Glomerular visceral epithelial cell (primary cell): Measurements from ENCODE around the gene PHACTR1.
"Not testable (repeated sequence)": the region's sequence is repeated elsewhere in the genome, so short reads cannot be mapped to it uniquely, and the experiment has no call there.

Experiments used
- DNase-seq: peaks from one replicate; pipeline ENCODE4 v3.0.0-alpha.2; 2016; ENCODE audit errors: extremely low spot score

Gene PHACTR1

DNA sequence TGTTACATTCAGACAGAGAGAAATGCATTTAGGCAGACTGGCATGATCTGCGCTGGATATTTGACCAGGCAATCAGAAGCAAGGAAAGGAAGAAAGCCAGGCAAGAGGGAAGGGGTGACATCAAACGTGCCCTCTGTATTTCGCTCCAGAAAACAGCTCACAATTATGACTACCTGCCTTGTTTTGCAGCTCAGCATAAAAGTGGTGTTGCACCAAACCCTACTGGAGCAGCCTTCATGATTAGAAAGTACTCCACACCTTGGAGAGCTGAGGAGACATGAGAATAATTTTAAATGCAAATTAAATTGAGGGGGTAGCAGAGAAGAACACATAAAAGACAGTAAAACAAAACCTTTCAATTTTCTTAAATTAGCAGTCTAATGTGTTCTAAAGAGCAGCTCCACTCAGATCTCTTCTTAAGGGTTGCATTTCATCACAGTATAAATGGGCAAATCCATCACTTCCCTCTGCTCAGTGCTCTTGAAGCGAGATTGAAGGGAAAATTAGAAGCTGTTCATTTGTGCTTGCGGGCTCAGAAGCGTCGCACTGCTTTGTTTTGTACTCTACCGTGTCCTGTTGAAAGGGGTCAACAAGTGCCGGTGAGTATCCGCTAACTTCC lies at the start of gene PHACTR1:
PHACTR1 (plus strand) TSS at position 470 of the 619 bp plus-strand sequence.
- no peak for DNase-seq

DNA sequence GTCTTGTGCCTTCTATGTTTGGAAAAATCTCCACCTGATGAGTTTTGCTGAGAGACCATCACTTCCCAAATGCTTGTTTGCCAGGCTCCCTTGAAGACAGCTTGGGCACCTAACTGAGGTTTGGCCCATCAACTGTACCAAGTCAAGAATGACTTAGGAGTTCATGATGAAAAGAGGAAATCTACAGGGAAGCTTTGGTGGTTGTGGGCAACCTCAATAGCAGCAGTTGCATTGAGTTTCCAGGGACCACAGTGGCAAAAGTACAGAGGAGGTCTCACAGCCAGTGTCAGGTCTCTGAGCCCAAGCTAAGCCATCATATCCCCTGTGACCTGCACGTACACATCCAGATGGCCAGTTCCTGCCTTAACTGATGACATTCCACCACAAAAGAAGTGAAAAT lies 49.7 kb upstream of the PHACTR1 start:
- DNase-seq: no peak

DNA sequence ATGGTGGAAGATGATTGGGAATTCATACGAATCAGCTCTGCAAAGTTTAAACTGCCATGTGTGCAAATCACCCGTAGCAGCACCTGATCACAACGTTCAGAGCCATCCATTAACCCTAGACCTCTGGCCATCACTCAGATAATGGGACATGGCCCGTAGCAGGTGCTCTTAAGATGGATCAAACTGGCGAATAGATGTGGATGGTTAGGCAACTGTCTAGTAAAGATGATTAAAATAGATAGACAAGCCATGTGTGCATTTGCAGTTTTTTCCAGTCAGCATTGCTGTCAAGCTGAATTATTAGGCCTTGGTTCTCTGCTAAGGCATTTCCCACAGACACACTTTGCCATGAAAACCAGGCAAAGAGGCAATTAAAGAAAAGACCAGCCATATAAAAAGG lies 40.6 kb upstream of the PHACTR1 start:
- DNase-seq: no peak

DNA sequence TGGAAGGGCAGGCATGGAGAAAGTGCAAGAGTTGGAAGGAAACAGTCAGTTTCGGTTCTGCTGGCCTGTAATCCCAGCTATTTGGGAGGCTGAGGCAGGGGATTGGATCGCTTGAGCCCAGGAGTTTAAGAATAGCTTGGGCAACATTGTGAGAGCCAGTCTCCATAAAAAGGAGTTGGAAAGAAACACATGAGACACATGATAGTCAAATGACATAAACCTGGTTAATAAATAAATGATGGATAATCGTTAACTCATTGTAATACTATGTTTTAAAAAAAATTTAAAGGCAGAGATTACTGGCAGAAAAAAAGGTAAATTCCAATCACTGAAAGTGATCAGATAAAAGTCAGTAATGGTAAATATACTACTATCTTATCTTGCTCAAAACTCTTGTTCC lies 37.2 kb upstream of the PHACTR1 start:
- peak; percentile 1 for DNase-seq

DNA sequence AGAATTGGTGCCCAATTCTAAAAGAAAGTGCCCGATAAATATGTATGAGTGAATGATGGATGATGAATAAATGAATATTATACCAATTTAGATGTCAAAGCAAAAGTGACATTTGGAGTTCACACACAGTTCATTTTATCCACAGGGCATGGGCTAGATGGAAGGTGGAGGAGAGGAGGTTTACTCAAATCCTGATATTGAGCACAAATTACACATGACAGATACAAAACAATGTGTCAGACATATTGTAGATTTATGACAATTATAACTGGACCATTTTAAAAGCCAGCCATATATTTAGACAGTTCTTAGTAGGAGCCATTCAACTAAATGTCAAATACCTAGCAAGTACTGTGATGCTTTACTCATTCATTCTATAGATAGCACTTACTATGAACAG lies 23.4 kb upstream of the PHACTR1 start:
- DNase-seq: no peak

DNA sequence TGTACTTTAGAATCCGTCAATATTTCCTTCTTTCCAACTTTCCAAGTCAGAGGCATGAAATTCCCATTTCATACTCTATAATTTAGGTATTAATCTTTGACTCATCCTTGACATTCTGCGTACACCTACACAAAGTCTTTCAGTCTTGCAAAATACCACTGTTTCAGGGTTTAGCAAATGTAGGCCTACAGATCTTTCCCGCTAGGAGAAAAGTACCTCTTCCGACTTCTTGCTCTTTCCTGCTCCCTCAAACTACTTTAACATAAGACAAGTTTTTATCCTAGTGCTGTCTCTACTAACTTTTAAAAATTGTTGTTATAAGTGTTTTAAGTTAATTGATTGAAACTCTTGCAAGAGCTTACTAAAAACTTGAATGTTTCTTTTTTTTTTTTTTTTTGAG lies 18.3 kb upstream of the PHACTR1 start:
- no peak for DNase-seq

DNA sequence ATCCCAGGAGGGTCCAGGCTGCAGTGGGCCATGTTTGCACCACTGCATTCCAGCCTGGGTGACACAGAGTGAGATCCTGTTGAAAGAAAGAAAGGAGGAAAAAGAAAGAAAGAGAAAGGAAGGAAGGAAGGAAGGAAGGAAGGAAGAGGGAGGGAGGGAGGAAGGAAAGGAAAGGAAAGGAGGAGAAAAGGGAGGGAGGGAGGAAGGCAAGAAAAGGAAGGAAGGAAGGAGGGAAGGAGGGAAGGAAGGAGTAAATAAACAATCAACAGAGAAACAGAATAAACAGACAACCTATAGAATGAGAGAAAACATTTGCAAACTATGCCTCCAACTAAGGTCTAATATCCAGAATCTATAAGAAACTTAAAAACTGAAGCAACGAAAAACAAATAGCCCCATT lies 11.6 kb upstream of the PHACTR1 start:
- DNase-seq: no peak

DNA sequence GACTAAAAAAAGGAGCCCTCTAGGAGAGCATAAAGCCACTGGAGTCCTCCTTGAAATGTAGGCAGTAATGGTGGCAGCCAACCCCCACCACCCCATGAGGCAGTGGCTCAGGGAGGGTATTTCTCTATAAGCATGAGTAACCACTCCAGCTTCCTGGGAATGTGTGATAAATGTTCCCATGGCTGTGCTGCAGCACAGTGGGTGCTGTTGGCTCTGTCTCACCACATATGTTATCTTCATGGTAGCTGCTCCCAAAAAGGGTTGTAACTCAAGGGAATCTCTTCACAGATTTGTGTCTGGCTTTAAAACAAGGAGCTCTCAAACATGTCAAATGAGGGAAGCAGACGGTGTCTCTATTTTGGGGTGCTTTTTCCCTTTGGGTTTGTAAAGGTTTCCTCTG lies 7.5 kb upstream of the PHACTR1 start:
- peak; percentile 14 for DNase-seq

DNA sequence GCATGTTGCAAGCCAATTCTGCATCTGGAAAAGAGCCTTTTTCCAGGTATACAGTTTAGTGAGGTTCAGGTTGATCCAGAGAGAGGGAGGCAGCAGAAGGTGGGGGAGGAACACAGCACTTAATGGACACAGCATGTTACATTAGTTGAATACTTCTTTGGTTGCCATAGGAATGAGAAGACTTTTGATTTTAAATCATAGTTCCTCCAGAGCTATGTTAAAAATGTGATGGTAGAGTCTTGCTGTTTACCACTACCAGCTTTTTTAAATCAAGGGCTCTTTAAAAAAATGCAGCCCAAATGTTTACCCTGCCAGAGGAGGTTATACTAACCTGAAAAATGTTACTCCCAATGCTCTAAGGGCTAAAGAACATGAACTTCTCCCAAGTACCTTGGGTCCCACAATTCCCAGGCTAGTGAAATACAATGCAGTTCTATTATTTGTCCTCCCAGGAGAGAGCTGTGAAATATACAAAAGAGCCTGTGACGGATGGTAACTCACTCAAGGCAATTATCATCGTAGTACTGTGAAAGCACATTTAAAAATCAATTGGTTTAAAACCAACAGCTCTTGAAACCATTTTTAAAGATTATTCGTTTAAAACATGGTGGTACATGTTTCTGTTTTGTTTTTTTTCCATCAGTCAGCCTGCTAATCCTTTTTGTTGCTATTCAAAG lies 6.9 kb upstream of the PHACTR1 start:
- no peak for DNase-seq

DNA sequence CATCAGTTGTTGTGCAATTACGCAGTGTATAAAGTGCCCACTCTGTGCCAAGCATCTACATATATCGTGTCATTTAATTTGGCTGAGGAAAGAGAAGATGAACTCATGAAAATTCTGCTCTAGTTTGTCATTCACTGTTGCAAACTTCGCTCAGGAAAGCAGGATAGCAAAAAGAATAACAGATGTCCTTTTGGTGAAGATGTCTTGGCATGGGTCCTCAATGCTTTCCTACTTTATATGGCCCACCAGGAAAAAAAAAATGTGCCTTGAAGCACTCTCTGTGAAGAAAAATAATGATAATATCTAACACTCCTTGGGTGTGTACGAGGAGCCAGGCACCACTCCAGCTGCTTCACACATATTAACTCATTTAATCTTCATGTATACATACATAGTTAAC lies 5.6 kb upstream of the PHACTR1 start:
- DNase-seq: no peak

DNA sequence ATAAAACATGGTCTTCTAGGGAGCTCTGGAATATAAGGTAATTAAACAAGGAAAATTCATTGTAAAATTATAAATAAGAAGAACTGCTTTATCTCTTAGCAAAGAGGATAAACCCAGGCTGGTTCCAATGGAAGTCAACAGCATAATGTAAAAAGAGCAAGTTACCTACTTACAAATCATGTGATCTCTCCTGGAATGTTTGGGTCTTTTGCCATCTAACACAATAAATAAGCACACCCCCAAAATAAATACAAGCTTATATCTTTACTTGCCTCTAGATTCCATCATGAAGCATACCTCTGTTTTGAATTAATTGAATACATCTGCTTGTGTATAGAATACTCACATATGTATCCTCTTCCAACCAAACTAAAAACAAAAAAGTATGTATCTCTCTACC lies 2.5 kb upstream of the PHACTR1 start:
- DNase-seq: no peak

DNA sequence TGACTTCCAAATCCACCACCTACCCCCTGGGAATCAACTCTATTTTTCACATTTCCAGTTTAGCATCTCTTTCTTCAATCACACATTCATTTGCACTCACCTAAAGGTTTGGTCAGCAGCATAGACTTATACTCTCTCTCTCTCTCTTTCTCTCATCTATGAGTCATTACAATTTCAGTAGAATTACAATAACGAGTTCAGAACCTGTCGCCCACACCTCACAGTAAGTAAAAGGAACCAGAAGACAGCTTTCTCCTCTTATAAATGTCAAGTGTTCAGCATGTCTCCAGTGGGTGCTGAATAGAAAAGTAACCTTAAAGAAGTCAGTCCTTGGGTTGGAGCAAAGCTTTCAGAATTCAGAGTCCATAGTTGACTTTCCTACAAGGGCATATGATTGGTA lies 1.1 kb upstream of the PHACTR1 start:
- DNase-seq: no peak

DNA sequence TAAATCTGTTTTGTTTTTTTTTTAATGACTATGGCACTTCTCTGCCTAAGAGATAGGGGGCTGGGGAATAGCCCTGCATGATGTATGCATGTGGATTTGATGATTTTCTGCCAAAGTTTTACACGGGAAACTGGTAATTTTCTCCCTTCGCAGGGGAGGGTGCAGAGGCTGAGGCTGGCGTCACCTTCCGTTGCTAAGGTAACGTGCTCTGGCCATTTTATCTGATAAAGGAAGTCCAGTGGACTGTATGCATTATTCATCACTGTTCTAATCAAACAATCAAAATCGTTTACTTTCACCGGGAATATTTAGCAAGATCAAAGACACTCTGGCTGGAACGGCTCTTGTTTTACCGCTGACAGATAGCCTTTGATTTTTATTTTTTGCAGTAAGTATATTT lies 789 bp downstream of the PHACTR1 start:
- no peak for DNase-seq

DNA sequence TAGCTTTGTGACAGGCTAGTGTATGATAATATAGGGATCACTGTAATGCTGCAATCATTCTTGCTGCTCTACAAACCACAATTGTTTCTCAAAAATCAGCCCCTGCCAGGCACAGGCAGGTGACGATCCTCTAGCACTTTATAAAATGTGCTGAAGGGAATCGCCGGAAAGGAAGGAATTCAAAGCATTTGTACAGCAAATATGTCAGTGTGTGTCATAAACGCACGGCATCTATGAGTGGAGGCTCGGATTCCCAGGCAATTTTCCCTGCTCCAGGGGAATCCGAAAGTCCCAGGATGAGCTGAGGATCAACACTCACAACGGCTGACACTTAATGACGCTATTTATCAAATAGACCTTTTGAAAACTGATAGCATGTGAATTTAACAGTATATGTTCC lies 1.4 kb downstream of the PHACTR1 start:
- DNase-seq: peak; percentile 25

DNA sequence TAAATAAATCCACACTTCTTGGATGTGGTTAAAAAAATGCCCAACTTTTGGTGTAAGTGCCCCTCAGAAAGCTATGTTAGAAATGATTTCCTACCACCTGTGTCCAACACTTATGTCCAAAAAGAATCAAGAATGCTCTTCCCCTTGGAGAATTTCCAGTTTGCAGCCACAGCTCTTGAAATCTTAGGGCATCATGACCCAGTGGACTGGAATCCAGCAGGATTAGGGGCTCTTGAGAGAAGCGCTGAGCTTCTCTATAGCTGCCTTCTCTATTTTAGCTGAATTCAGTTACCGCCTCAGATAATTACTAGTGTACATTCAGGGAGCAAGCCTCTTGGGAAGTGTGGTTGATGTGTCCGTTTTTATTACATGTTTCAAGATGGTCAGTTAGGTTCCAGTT lies 2.5 kb downstream of the PHACTR1 start:
- no peak for DNase-seq

DNA sequence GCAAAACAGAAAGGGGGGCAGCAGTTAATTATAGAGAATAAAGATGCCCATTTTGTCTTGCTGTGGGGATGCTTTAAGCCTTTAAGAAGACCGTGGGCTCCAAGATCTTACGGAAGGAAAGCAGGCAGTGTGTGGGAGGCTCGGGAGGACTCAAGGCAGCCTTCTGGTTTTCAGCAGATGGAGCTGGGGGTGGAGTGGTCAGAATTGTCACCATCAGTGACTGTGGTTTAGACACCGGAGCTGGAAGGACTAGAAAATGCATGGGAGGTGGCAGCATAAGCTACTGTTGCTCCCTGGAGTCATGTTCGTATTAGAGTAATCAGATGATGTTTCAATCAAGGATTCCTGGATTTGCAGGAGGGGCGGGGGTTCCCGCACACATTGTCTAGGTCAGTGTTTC lies 3.7 kb downstream of the PHACTR1 start:
- no peak for DNase-seq

DNA sequence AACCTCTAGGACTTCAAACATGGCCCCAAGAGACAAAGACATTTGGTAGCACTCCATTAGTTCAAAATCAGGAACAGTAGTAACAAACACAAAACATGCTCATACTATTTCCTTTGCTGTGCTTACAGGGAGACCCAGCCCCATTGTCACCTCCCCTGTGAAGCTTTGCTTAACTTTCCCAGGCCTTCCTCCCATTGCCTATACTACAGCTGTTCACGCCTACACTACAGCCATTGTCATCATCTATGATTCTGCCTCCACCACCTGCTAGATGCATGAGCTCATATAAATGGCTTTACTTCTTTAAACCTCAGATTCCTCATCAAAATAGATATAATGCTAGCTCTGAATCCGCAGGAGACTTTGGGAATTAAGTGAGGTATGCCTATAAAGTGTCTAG lies 8.7 kb downstream of the PHACTR1 start:
- no peak for DNase-seq

DNA sequence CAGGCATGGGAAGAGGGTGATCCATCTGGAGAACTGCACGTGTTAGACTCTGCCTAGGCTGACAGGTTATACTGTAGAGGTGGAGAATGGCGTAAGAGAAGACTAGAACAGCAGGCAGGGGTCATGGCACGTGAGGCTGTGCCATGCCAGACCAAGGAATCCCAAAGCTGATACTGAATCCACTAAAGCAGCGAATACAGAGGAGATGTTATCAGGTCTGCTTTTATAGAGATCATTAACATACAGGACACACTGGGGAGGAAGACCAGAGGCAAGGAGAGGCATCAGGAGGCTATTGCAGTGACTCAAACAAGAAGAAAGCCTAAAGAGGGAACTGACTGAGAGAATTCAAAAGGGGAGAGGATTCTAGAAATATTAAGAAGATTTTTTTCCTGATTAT lies 12.9 kb downstream of the PHACTR1 start:
- DNase-seq: no peak

DNA sequence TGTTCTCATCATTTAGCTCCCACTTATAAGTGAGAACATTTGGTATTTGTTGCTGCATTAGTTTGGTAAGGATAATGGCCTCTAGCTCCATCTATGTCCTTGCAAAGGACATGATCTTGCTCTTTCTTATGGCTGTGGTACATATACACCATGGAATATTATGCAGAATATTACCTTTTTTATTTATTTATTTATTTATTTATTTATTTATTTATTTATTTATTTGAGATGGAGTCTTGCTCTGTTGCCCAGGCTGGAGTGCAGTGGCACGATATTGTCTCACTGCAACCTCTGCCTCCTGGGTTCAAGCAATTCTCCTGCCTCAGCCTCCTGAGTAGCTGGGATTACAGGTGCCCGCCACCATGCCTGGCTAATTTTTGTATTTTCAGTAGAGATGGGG lies 14.2 kb downstream of the PHACTR1 start:
- DNase-seq: not testable (repeated sequence)

DNA sequence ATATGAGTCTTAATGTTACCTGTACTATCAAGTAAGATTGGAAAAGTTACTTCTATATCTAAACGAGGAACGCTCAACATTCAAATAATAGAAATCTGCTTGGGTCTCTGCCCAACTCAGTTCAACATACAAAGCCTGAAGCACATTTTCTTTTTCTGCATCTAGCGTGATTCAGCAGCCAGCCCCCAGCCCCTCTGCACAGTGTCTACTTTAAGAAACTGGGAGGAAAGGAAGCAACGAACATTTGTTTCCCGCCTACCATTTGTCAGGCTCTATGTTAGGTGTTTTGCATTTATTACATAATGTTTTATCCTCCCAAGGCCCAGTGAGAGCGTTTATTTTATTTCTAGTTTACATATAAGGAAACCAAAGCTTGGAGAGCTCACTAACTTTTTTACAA lies 17.3 kb downstream of the PHACTR1 start:
- no peak for DNase-seq

DNA sequence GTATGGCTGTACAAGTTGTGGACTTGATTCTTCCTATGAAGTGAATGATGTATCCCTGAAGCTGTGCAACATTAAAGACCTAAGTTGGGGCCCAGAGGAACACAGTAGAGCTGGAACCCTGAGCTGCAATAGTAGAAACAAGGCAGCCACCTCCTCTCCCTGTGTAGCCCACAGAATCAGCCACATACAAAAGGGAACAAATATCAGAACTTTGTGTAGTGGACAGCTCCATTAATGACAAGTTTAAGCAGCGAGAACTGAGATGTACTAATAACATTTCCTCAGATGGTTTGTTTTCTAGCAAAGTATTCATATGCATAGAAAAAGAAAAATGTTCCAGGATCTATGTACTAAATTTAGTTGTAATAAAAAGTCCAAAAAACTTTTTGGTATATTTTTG lies 19.2 kb downstream of the PHACTR1 start:
- DNase-seq: no peak

DNA sequence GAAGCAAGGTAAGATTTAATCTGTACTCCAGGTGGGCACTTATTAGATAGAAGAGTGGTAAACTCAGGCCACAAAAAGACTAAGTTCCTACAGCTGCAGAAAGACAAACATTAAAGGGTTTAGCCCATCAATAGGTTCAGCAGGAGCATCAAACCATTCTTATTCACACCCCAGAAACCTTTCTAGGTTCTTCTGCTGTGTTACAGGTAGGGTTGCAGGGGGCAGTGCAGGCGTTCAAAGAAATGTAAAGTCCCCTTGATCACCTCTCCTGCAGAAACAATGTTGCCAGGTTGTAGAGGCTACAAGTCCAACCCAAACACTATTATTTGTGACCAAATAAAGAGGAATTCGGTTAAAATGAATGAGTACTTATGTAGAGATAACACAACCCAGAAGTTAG lies 31.8 kb downstream of the PHACTR1 start:
- no peak for DNase-seq

DNA sequence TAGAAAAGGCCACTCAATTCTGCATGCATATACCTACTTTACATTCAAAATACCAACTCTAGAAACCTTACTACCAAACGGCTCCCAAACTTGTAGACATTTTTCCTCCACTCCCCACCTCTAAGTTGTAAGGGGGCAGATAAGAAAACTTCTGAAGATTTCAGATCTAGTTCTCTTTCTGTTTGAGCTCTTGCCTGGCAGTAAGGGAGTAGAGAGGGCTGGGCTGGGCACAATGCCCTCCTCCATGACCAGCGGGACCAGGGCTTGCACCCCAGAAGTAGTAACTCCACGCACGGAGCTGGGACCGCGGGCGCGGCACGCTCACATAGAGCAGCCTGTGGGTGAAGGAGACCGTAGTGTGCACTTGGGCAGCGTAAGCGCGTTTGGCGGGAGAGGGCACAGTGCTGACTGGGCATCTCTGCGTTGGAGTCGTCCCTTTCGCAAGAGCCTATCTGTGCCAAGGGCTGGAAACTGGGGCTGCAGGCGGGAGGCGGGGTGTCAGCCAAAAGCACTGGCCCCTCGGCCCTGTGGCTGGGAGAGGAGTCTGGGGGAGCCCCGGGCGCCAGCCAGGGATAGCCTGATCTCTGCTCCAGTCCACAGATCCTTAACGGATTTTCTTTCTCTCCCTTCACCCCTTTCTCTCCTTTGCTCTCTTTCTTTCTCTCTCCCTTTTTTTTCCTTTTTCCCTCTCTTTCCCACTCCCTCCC lies 32.4 kb downstream of the PHACTR1 start:
- peak; percentile 3 for DNase-seq
